NCI-H187 (cell line): Measurements from ENCODE around the gene TLK2.

Experiments used
- DNase-seq, 2 experiments: peaks; one replicate each; lab custom pipeline; 2025; lab: John Stamatoyannopoulos, UW

Gene TLK2

DNA sequence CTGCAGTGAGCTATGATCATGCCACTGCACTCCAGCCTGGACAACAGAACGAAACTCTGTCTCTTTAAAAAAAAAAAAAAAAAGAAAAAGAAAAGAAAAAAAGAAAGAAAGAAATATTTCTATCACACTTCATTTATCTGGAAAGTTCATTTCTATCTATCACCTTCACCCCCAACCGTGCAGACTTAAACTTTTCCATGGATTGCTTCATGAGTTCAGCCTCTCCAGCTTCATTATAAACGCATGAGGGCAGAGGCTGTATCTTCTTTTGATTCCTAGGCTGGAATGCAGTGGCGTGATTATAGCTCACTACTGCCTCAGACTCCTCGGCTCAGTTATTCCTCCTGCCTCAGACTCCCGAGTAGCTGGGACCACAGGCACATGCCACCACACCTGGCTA is 177.0 kb downstream of the TLK2 start:
- no peak for DNase-seq

DNA sequence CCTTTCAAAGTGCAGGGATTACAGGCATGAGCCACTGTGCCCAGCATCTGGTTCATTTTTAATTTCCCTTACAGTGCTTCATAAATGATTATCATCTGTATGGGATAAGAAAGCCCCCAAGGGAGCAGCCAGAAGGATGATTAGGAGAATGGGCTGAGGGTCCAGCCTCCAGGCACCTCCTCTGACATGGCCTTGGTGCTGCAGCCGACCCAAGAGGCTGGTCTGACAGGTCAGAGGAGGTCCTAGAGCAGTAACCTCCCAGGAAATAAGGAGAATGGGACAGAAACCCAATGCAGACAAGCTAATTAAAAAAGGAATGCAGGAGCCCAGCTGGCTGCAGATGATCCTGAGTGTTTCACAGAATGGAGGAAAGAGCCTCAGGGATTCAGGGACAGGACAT is 177.8 kb downstream of the TLK2 start:
- no peak for DNase-seq

DNA sequence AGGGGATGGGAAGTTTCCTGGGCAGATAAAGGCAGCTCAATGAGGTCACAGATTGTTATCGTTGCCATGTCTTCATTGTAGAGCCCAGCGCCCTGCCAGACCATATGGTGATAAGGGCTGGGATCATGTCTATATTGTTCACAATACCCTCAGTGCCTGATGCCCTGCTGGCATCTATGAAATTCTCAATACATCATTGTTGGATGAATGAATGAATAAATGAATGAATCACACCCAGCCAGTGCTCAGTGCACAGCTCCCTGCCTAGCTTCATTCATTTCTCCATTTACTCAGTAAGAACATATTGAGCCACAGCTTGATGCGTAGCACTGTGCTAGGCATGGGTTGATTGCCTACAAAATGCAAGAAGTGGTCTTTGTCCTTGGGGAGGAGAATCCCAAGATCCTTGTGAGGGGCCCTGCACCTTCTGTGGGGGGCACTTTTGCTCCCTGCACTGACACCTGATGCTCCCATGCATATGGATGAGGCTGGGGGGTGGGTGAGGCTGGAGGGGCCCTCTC is 178.6 kb downstream of the TLK2 start:
- DNase-seq, result no peak

DNA sequence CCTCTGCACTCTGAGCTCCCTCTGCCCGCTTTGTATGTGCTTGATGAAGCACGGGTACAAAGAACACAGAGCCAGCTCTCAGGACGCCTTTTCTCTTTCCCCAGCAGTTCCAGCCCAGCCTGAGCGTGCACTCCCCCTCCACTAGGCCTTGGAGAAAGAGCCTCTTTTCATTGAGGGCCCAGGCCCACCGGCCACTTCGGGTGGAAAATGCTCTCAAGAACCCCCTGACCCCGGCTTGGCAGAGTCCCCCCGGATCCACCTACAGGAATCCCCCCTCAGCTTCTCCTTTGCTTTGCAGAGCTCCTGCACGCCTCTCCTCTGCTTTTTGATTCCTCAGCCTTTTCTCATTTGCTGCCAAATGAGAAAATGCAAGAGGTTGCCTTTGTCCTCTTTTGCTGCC is 179.1 kb downstream of the TLK2 start:
- DNase-seq, result no peak

DNA sequence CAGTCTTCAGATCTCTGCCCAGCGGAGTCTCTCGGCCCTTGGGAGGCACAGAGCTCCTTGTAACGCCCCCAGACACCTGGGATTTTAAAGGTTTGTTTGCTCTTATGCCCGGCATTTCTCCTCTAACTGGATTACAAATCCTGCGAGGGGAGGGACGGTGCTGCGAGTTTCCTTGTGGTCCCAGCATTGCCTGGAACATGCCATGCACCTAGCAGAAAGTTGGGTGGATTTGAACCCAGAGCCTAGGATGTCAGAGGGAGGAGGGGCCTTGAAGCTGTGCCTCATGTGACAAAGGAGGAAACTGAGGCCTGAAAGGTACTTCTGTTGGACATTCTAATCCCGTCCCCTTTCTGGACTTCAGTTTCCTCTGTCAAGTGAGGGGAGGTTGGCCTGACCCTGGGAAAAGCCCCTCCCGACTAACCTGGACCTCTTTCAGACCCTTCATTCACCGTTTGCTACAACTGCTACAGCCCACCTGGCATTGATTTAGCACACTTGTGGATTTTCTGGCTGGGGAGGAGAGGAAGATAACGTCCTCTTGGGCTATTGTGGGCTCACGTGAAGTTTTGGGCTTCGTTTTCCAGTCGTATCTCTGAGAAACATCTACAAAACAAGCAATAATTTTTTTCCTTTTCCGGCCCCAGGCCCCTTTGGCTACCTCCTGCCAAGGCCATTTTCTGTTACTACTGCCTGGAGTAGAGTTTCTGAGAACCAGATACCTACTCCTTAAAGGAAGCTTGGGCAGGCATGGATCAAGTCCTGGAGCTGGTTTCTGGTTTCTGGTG is 179.7 kb downstream of the TLK2 start:
- DNase-seq, result no peak

DNA sequence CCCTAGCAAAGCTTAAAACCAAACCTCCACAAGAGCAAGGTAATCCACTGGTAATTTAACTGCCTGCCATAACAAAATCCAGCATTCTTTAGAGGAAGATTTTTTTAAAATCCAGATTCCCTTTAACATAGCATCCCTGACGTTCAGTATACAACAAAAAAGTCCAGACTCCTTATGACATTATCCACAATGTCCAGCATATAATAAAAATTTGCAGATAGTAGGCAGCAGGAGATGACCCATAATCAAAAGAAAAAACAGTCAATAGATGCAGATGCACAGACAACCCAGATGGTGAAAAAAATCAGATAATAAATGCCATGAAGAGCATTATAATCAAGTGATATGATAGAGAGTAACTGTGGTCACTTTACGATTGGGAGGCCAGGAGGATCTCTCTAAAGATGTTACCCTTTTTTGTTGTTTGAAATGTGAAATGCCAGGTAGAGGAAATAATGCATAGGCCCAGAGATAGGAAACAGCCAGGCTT is 182.0 kb downstream of the TLK2 start:
- DNase-seq, result no peak

DNA sequence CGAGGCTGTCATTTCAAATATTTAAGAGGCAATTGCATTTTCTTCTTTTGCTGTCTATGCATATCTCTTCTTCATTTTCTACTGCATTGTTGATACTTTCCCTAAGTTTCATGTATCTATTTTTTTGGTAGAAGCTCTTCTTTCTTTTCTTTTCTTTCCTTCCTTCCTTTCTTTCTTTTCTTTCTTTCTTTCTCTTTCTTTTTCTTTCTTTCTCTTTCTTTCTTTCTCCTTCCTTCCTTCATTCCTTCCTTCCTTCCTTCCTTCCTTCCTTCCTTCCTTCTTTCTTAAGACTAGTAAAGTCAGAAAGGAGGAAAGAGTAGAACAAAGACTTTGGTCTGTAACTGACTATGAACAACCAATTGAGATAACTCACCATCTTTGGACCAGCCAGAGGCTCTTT is 182.7 kb downstream of the TLK2 start:
- no peak for DNase-seq

DNA sequence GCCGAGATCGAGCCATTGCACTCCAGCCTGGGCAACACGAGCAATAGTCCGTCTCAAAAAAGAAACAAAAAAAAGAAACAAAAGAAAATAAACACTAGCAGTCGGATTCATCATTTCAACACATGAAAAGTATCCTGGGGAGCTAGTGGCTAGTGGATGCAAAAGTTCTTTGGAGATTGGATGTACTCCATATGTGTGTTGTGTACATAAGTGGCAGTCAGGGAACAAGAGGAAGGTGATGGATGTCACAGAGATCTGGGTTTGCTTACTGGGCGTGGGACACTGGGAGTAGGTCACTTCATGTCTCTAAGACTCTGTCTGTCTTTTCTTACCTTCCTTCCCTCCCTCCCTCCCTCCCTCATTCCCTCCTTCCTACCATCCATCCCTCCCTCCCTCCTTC is 184.2 kb downstream of the TLK2 start:
- no peak for DNase-seq
